Measurements from ENCODE around the gene TMX3.

TMX3 gene

DNA sequence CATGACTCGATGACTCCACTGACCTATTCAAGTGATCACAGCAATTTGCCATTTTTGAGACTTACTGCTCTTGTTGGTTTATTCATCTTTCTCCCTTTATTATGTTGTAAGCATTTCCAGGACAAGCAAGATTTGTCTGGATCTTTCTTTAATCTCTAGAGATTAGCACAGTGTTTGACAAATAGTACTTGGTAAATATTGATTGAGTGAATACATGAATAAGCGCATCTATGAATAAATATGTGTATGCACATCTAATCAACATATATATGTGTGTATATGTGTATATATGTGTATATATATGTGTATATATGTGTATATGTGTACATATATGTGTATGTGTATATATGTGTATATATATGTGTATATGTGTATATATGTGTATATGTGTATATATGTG lies 7.3 kb downstream of the TMX3 start:
- Histone ChIP-seq H3K4me3 (ENCODE audit: low read depth in 1 of 2, low read length in 2 of 2) (no peak overlapping the region), H3K27me3 (ENCODE audit: low read depth, low read length) (no peaks in the 10 kb centered on the region), H3K27ac (ENCODE audit: low read length) (no peak overlapping the region), H3K4me1 (ENCODE audit: control insufficient read depth in 1 of 2, insufficient read depth in 2 of 2, low read length in 2 of 2) (peaks cover 0 to 2% of the 10 kb centered on the region in 2 donors), H3K9me3 (ENCODE audit: control insufficient read depth in 1 of 2, low read length in 2 of 2) (no peaks in the 10 kb centered on the region), H3K36me3 (ENCODE audit: control insufficient read depth in 1 of 2, insufficient read depth in 2 of 2, low read length in 2 of 2) (peaks cover 40 to 42% of the 10 kb centered on the region in 2 donors)

DNA sequence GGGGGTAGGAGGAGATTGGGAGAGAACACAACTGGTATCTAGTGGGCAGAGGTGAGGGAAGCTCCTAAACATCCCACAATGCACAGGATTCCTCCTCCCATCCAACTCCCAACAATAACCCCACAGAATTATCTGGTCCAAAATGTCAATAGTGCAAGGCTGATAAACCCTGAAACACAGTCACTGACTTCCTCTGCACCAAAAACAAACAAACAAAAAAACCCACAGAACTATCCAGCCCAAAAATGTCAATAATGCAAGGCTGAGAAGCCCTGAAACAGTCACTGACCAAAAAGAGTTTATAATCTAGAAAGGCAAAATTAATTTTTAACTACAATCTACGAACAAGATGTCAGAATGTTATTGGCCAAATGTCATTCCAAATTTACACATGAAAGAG lies 9.8 kb downstream of the TMX3 start:
- Histone ChIP-seq H3K27me3 (ENCODE audit: low read depth, low read length) (no peaks in the 10 kb centered on the region), H3K4me1 (ENCODE audit: control insufficient read depth in 1 of 2, insufficient read depth in 2 of 2, low read length in 2 of 2) (no peaks in the 10 kb centered on the region), H3K27ac (ENCODE audit: low read length) (no peak overlapping the region), H3K9me3 (ENCODE audit: control insufficient read depth in 1 of 2, low read length in 2 of 2) (no peaks in the 10 kb centered on the region), H3K4me3 (ENCODE audit: low read depth in 1 of 2, low read length in 2 of 2) (no peak overlapping the region), H3K36me3 (ENCODE audit: control insufficient read depth in 1 of 2, insufficient read depth in 2 of 2, low read length in 2 of 2) (peaks cover 17 to 27% of the 10 kb centered on the region in 2 donors)

DNA sequence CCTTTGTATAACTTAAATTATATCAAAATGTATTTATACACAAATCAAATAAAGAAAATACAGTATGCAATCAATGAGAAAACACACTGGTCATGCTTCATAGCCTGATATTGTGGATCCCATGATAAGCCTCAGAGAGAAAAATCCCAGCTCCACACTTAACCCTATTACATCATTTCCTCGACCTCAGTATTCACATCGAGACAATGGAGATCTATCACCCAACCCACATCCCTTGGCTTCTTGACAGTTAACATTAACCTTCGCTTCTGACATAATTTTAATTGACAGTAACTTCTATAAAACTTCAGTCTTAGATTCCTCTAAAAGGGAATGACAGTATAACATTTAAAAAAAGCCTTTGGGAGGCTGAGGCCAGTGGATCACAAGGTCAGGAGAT lies 11.6 kb downstream of the TMX3 start:
- Histone ChIP-seq H3K27ac (ENCODE audit: low read length) (no peak overlapping the region), H3K4me1 (ENCODE audit: control insufficient read depth in 1 of 2, insufficient read depth in 2 of 2, low read length in 2 of 2) (no peaks in the 10 kb centered on the region), H3K4me3 (ENCODE audit: low read depth in 1 of 2, low read length in 2 of 2) (no peak overlapping the region), H3K36me3 (ENCODE audit: control insufficient read depth in 1 of 2, insufficient read depth in 2 of 2, low read length in 2 of 2) (peaks cover 3 to 18% of the 10 kb centered on the region in 2 donors), H3K27me3 (ENCODE audit: low read depth, low read length) (no peaks in the 10 kb centered on the region), H3K9me3 (ENCODE audit: control insufficient read depth in 1 of 2, low read length in 2 of 2) (no peaks in the 10 kb centered on the region)

DNA sequence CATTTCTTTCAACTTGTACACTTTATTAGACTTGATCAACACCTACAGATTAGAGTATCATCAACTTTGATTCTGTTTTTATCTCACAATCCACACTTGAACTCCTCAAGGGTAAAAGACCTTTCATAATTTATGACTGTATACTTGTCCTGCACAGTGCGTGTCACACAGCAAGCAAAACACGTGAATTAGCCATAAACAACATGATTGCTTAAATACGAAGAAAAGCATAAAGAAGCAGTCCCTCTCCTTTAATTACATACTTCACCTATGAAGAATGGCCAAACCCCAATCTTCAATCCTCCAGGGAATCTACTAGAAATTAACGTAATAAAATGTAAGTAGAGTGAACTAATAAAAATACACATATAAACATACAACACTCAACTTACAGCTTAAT lies 13.6 kb downstream of the TMX3 start:
- Histone ChIP-seq H3K36me3 (ENCODE audit: control insufficient read depth in 1 of 2, insufficient read depth in 2 of 2, low read length in 2 of 2) (peaks cover 3 to 18% of the 10 kb centered on the region in 2 donors), H3K4me1 (ENCODE audit: control insufficient read depth in 1 of 2, insufficient read depth in 2 of 2, low read length in 2 of 2) (no peaks in the 10 kb centered on the region), H3K27me3 (ENCODE audit: low read depth, low read length) (no peaks in the 10 kb centered on the region), H3K9me3 (ENCODE audit: control insufficient read depth in 1 of 2, low read length in 2 of 2) (no peaks in the 10 kb centered on the region), H3K4me3 (ENCODE audit: low read depth in 1 of 2, low read length in 2 of 2) (no peak overlapping the region), H3K27ac (ENCODE audit: low read length) (no peak overlapping the region)

DNA sequence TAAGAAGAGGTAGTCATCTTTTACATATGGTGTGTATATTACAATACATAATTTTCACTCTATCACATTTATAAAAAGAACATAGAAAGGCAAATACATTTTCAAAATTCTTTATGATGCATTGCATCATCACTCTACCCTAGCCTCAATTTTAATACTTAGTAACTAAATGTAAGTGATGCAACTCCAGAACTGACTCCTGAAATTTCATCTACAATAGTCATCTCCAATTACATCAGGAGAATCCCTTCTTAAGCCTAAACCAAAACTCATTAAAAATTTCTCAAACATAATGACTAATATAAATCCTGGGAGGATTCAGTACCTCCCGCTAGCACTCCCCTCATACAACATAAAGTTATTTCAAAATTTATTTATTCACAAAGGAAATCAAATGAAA lies 15.9 kb downstream of the TMX3 start:
- Histone ChIP-seq H3K27me3 (ENCODE audit: low read depth, low read length) (no peaks in the 10 kb centered on the region), H3K27ac (ENCODE audit: low read length) (no peak overlapping the region), H3K9me3 (ENCODE audit: control insufficient read depth in 1 of 2, low read length in 2 of 2) (no peaks in the 10 kb centered on the region), H3K36me3 (ENCODE audit: control insufficient read depth in 1 of 2, insufficient read depth in 2 of 2, low read length in 2 of 2) (peaks cover 14 to 15% of the 10 kb centered on the region in 2 donors), H3K4me3 (ENCODE audit: low read depth in 1 of 2, low read length in 2 of 2) (no peak overlapping the region), H3K4me1 (ENCODE audit: control insufficient read depth in 1 of 2, insufficient read depth in 2 of 2, low read length in 2 of 2) (no peaks in the 10 kb centered on the region)

DNA sequence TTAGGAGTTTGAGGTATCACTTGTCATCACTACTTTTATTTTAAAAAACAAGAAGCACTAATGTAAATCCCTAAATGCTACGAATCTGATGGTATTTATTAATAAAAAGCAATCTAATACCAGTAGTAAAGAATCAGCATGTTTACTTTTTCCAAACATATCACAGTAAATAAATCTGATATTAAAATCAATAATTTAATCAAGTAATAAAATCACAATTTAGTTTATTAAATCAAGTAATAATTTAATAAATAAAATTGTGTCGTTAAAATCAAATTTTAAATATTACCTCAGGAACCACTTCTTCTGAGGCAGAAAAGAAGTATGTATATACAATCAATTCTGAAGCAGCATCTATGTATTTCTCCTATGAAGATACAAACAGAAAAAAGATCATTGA lies 18.0 kb downstream of the TMX3 start:
- H3K9me3 ChIP-seq (ENCODE audit: control insufficient read depth in 1 of 2, low read length in 2 of 2), result no peaks in the 10 kb centered on the region
- H3K36me3 ChIP-seq (ENCODE audit: control insufficient read depth in 1 of 2, insufficient read depth in 2 of 2, low read length in 2 of 2), result peaks cover 18 to 26% of the 10 kb centered on the region in 2 donors
- H3K27me3 ChIP-seq (ENCODE audit: low read depth, low read length), result no peaks in the 10 kb centered on the region
- no peak overlapping the region for H3K27ac ChIP-seq (ENCODE audit: low read length)
- no peak overlapping the region for H3K4me3 ChIP-seq (ENCODE audit: low read depth in 1 of 2, low read length in 2 of 2)
- H3K4me1 ChIP-seq (ENCODE audit: control insufficient read depth in 1 of 2, insufficient read depth in 2 of 2, low read length in 2 of 2), result no peaks in the 10 kb centered on the region

DNA sequence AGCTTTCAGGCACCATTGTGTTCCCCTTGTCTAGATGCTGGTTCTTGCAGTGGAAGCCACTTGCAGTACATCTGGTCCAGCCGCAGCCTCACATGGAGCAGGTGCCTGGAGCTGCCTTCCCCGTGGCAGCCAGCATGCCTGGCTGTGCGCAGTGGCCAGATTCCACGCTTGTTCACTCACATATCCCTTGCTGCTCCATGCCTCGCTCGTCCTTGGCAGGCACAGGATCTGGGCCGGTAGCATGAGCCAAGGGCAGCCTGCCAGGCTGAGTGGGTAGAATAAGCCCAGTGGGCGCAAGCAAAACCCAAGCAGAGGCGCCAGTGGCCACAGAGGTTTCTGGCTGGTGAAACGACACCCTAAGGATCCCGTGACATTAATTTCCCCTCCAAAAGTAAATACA lies 20.6 kb downstream of the TMX3 start:
- H3K27me3 ChIP-seq (ENCODE audit: low read depth, low read length), result no peaks in the 10 kb centered on the region
- H3K4me1 ChIP-seq (ENCODE audit: control insufficient read depth in 1 of 2, insufficient read depth in 2 of 2, low read length in 2 of 2), result no peaks in the 10 kb centered on the region
- peaks cover 22 to 26% of the 10 kb centered on the region in 2 donors for H3K36me3 ChIP-seq (ENCODE audit: control insufficient read depth in 1 of 2, insufficient read depth in 2 of 2, low read length in 2 of 2)
- H3K9me3 ChIP-seq (ENCODE audit: control insufficient read depth in 1 of 2, low read length in 2 of 2), result no peaks in the 10 kb centered on the region
- no peak overlapping the region for H3K4me3 ChIP-seq (ENCODE audit: low read depth in 1 of 2, low read length in 2 of 2)
- H3K27ac ChIP-seq (ENCODE audit: low read length), result no peak overlapping the region

DNA sequence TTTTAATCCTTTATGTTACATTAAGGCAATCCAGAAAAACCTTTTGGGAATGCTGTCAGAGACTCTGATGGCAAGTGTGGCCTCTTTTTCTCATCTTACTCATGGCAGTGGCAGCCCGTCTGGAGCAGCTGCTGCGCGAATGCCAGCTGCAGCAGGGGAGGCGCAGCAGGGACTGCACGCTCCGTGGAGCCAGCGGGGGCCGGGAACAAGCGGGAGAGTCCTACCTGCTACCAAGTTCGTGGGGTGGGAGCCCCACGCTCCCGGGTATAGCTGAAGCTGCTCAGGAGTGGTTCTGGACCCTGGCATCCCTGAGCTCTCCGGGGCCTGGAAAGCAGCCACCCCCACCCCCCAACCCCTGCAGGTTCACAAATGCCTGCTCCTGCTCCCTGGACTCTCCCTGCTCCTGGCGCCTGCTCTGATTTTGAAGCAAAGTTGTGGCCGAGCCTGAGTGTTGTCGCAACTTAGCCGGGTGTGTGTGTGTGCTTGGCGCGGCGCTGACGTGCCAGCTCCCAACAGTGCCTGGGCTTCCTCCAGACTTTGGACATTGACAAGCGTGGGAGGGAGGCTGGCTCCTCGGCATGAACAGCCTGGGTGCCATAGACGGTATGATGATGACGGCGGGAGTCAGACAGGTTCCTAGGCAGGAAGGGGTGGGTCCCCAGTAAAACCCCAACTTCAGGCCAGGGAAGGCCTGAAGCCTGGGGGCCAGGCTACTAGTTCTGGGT lies 21.7 kb downstream of the TMX3 start:
- no peak overlapping the region for H3K27ac ChIP-seq (ENCODE audit: low read length)
- no peaks in the 10 kb centered on the region for H3K27me3 ChIP-seq (ENCODE audit: low read depth, low read length)
- no peaks in the 10 kb centered on the region for H3K4me1 ChIP-seq (ENCODE audit: control insufficient read depth in 1 of 2, insufficient read depth in 2 of 2, low read length in 2 of 2)
- no peaks in the 10 kb centered on the region for H3K9me3 ChIP-seq (ENCODE audit: control insufficient read depth in 1 of 2, low read length in 2 of 2)
- H3K36me3 ChIP-seq (ENCODE audit: control insufficient read depth in 1 of 2, insufficient read depth in 2 of 2, low read length in 2 of 2), result peaks cover 25 to 30% of the 10 kb centered on the region in 2 donors
- H3K4me3 ChIP-seq (ENCODE audit: low read depth in 1 of 2, low read length in 2 of 2), result no peak overlapping the region

DNA sequence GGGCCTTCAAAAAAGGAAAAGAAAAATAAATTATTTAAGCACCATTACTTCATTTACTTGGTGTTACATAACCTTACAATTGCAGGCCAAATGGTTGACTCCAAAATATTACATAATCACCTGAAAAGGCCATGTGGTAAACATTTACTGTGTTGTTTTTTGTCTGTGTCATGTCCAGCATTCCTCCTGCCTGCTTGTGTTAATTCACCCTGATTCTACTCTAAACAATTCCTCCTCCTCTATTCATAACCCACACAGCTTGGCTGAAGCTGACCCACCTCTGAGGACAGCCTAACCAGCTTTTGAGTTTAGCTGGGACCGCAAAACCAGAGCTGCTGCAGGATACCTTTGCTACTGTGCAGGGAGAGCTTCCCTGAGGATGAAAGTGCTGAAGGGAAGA lies 35.4 kb downstream of the TMX3 start:
- Histone ChIP-seq H3K36me3 (ENCODE audit: control insufficient read depth in 1 of 2, insufficient read depth in 2 of 2, low read length in 2 of 2) (peaks cover 33 to 40% of the 10 kb centered on the region in 2 donors), H3K4me1 (ENCODE audit: control insufficient read depth in 1 of 2, insufficient read depth in 2 of 2, low read length in 2 of 2) (peaks cover 0 to 6% of the 10 kb centered on the region in 2 donors), H3K27me3 (ENCODE audit: low read depth, low read length) (no peaks in the 10 kb centered on the region), H3K4me3 (ENCODE audit: low read depth in 1 of 2, low read length in 2 of 2) (no peak overlapping the region), H3K9me3 (ENCODE audit: control insufficient read depth in 1 of 2, low read length in 2 of 2) (no peaks in the 10 kb centered on the region), H3K27ac (ENCODE audit: low read length) (no peak overlapping the region)

DNA sequence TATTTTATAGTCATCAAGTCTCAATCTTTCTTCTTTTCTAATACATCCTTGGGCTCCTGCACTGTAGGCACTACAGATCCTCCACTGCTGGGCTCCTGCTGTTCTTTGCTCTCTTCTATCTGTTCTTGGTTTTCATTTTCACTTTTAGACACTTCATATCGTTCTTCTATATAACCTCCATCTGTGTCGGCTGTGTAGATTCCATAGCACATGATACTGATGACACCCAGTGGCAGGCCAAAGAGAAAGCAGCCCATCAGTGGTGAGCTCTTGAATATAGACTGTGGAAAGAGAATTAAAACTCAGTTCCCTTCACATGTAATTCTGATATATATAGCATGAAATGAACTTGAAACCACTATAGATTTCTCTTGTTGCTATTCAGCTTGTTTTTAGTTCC lies 38.0 kb downstream of the TMX3 start:
- H3K27me3 ChIP-seq (ENCODE audit: low read depth, low read length), result no peaks in the 10 kb centered on the region
- H3K4me1 ChIP-seq (ENCODE audit: control insufficient read depth in 1 of 2, insufficient read depth in 2 of 2, low read length in 2 of 2), result peaks cover 0 to 6% of the 10 kb centered on the region in 2 donors
- no peak overlapping the region for H3K27ac ChIP-seq (ENCODE audit: low read length)
- H3K4me3 ChIP-seq (ENCODE audit: low read depth in 1 of 2, low read length in 2 of 2), result no peak overlapping the region
- H3K9me3 ChIP-seq (ENCODE audit: control insufficient read depth in 1 of 2, low read length in 2 of 2), result no peaks in the 10 kb centered on the region
- peaks cover 25 to 40% of the 10 kb centered on the region in 2 donors for H3K36me3 ChIP-seq (ENCODE audit: control insufficient read depth in 1 of 2, insufficient read depth in 2 of 2, low read length in 2 of 2)

DNA sequence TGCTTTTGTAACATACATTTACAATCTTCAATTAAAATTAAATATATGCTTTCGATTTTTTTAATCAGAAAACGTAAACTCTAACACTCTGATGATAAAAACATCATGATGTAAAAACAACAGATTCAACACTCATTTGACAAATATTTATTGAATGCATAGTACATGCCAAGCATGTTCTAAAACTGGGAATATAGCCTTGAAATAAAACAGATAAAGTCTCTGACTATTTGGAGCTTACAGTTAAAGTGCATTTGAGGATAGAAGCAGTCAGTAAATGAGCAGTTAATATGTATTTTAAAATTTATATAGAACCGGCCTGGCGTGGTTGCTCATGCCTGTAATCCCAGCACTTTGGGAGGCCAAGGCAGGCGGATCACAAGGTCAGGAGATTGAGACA lies 47.8 kb downstream of the TMX3 start:
- Histone ChIP-seq H3K4me3 (ENCODE audit: low read depth in 1 of 2, low read length in 2 of 2) (no peak overlapping the region), H3K4me1 (ENCODE audit: control insufficient read depth in 1 of 2, insufficient read depth in 2 of 2, low read length in 2 of 2) (peaks cover 0 to 3% of the 10 kb centered on the region in 2 donors), H3K27ac (ENCODE audit: low read length) (no peak overlapping the region), H3K27me3 (ENCODE audit: low read depth, low read length) (no peaks in the 10 kb centered on the region), H3K9me3 (ENCODE audit: control insufficient read depth in 1 of 2, low read length in 2 of 2) (no peaks in the 10 kb centered on the region), H3K36me3 (ENCODE audit: control insufficient read depth in 1 of 2, insufficient read depth in 2 of 2, low read length in 2 of 2) (no peaks in the 10 kb centered on the region)

DNA sequence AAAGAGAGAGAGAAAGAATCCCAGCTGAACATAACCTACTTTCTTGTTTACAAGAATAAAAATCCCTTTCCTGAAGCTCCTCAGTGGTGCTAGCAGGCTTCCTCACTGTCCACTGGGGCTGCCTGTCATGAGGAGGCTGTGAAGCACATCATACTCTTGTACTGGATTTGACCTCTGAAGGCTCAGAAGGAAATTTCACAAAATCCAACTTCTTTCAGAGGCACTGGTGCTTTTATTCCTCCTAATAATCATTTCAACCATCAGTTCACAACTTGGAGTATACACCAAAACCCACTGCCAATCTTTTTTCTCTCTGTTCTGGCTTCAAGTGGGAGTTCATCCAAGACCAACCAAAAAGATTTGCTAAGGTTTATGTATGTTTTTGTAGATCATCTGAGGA lies 48.5 kb downstream of the TMX3 start:
- Histone ChIP-seq H3K27me3 (ENCODE audit: low read depth, low read length) (no peaks in the 10 kb centered on the region), H3K27ac (ENCODE audit: low read length) (no peak overlapping the region), H3K9me3 (ENCODE audit: control insufficient read depth in 1 of 2, low read length in 2 of 2) (no peaks in the 10 kb centered on the region), H3K36me3 (ENCODE audit: control insufficient read depth in 1 of 2, insufficient read depth in 2 of 2, low read length in 2 of 2) (no peaks in the 10 kb centered on the region), H3K4me1 (ENCODE audit: control insufficient read depth in 1 of 2, insufficient read depth in 2 of 2, low read length in 2 of 2) (peaks cover 0 to 3% of the 10 kb centered on the region in 2 donors), H3K4me3 (ENCODE audit: low read depth in 1 of 2, low read length in 2 of 2) (no peak overlapping the region)

Data from muscle layer of duodenum (tissue), 2 donors.